Stimulated activated CD4-positive, alpha-beta T cell treated with anti-CD3 and anti-CD28 coated beads, TNF-alpha, amount 100 ng/mL, for 24 hours (primary cell): ENCODE data around the gene MT1G.
A peak's percentile ranks its signal among the peaks of the same experiment; 100 is the strongest.
"Not testable (repeated sequence)": the region's sequence is repeated elsewhere in the genome, so short reads cannot be mapped to it uniquely, and the experiment has no call there.

Experiments used
- DNase-seq, 3 experiments: peaks; one replicate each; pipeline ENCODE4 v3.0.0-alpha.2; 2020; ENCODE audit warnings: low read depth in 3 of 3

Gene MT1G

GRCh38 chr16:56621665-56622445 lies 46.0 kb downstream of the MT1G start:
- DNase-seq, result not testable (repeated sequence)

- no peak for DNase-seq
Measured at GRCh38 chr16:56620339-56620897, 47.4 kb downstream of the MT1G start.

- no peak for DNase-seq
Measured at GRCh38 chr16:56618138-56618537, 49.7 kb downstream of the MT1G start.

- peak in 1 of 3 experiments; percentile 71 for DNase-seq
Measured at GRCh38 chr16:56617212-56618085, 50.4 kb downstream of the MT1G start.
